GM23248 (cell line): ENCODE data around the gene TEF.

Experiments
- EZH2 ChIP-seq: fragments of 200-600 bp; sonication (generic); IDR thresholded peaks from 2 replicates; pipeline ENCODE4 v1.6.1; 2018; ENCODE audit warnings: antibody characterized with exemption, mild to moderate bottlenecking; ENCODE audit not compliant: insufficient read depth, poor library complexity, severe bottlenecking
- EZH2phosphoT487 ChIP-seq: fragments of 200-600 bp; sonication (generic); IDR thresholded peaks from 2 replicates; pipeline ENCODE4 v1.6.1; 2018; ENCODE audit warnings: antibody characterized with exemption, moderate library complexity, mild to moderate bottlenecking, low read depth; ENCODE audit not compliant: insufficient read depth

DNA sequence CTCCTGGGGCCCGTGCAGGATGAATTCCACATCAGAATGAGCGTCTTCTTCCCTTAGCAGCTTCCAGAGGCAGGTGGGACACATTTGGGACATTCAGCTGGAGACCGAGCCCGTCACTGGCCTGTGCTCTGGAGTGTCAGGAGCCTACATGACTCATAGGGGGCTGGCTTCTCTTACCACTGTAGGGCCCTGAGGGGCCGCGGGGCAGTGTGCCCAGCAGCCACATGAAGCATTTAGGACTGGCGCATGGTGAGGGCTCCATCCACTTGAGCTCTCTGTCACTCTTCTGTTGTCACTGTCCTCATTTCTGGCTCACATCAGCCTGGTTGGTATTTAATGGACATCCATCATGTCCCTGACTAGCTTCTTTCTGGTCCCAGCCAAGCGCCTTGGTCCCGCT lies 38.0 kb upstream of the TEF start:
- no peak for TF ChIP-seq EZH2phosphoT487
- no peak for TF ChIP-seq EZH2
